HG03575 (cell line): Measurements from ENCODE around the gene COQ2.

Source experiments
- ATAC-seq: cut with Tn5 transposase; IDR thresholded peaks from one replicate; pipeline ENCODE4 v1.9.1; 2021; ENCODE audit not compliant: unreplicated experiment, insufficient number of reproducible peaks, low FRiP score; ENCODE audit errors: extremely low read depth

COQ2 gene

DNA sequence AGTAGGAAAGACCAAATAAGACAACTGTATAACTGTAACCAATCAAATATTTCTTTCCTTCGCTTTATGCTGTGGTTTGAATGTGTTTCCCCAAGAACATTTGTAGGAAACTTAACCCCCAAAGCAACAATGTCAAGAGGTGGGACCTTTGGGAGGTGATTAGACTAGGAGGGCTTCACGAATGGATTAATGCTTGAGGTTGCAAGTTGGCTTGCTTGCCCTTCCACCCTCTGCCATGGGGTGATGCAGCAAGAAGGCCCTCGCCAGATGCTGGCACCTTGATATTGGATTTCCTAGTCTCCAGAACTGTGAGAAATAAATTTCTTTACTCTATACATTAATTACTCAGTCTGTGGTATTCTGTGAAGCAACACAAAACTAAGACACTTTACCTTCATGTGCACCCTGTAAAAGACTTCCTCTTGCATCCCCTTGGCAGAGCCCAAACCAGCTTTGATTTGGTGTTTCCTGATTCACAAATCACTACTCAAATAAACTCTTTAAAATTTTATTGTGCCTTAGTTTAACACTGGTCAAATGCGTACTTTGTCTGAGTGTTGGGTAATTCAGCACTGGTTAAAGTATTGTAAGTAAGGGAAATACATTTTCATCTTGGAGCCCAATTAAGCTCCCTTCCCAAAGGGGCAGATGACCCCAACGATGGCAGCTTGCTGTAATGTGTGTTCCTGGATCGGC, 59.9 kb downstream of the COQ2 start:
- no peak for ATAC-seq

DNA sequence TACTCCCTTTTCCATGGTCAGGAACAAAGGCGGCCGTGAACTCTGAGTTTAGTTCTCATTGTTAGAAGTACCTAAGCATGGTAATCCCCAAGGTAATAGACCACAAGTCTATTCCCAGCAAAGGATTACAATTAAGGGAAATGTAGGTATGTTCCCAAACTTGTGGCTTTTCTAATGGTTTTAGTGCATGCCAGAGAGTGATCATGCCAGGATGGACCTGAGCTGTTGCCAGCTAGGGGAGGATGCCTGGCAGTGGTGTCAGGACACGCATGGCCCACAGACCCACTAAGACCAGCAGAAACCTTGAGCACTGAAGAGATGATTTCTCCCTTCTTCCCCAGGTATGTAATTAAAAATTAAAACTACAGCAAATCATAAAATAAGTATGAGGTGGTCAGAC, 60.8 kb downstream of the COQ2 start:
- no peak for ATAC-seq

DNA sequence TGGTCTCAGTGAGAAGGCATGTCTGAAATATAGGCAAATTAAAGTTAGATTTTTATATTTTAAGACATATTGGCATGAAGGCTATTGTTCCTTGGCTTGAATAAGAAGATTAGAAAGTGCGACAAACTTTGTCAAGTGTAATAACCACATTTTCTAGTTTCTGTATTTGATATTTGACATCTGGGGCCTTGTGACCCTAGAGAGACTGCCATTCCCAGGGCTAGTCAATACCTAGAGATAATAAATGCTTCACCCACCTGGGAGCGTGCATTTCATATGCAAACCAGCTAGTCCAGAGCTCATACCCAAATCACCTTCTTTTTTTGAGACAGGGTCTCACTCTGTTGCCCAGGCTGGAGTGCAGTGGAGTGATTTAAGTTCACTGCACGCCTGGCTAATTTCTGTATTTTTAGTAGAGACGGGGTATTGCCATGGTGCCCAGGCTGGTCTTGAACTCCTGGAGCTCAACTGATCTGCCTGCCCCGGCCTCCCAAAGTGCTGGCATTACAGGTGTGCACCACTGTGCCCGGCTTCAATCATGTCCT, 62.6 kb downstream of the COQ2 start:
- peak; percentile 35 for ATAC-seq

DNA sequence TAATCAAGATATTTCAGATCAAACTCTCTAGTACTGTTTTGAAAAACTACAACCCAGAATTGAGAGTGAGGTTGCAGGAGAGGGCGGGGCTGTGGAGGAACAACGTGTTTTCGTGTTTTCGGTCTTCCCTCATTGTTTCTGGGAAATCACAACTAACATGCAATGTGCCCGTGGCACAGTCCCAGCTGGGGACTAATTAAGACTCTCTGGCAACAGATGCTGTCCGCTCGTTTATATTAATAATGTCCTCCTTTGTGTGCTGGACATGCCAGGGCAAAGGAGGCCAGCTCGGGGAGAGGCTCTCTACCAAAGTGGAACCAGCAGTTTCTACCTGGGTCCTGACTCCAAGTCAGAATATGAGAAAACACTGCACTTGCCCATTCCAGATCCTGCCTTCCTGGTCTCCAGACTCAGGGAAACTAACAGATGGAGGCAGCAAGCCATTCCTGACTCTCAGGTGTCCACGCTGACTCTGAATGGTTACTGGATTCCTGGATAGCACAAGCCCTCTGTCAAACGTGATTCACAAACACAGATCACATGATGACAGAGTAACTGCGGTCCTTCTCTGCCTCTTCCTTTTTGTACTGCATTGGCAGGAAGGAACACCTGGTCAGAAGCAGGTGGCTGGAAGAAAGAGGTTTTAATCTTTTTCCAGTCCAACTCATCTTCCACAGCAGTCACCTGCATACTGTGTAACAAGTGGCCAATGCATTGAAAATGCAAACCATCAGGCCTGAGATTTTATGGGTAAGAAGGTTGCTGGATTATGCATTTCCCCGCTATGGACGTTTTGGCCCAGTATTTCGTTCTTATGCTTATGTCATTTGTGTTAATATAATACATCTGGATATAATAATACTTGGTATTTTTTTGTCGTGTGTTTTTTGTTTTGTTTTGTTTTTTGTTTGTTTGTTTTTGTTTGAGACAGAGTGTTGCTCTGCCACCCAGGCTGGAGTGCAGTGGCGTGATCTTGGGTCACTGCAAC, 65.0 kb downstream of the COQ2 start:
- no peak for ATAC-seq

DNA sequence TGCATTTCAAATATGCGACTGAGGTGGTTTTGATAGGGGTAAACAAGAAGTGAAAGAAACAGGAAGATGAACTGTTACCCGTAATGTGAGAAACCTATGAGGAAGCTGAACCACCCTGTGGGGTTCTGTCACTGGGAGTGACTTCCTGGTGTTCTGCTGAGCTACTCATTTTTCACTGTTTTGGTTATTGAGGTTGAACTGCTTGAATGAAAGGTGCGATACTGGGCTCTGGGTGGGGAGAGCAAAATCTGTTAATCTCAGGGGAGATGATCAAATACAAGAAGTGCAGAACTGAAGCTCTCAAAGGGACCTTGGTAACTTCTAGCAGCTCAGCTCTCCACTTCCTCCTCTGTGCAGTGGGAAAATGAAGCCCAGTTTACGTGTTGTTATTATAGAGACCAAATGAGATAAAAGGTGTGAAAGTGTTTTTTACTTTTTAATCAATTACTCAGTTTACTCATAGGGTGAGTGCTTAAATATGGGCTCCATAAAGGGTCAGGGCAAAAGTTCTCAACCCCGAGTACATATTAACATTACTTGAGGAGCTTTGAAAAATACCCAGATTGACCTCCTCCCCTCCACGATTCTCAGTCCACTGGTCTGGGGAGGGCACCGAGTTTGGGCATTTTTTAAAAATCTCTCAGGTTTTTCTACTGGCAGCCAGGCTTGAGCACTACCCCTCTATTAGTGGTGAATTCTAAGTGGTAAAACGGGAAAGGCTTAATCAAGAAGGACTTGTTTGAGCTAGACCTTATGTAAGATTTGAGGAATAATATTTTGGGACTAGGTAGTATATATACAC, 66.7 kb downstream of the COQ2 start:
- peak; percentile 44 for ATAC-seq

DNA sequence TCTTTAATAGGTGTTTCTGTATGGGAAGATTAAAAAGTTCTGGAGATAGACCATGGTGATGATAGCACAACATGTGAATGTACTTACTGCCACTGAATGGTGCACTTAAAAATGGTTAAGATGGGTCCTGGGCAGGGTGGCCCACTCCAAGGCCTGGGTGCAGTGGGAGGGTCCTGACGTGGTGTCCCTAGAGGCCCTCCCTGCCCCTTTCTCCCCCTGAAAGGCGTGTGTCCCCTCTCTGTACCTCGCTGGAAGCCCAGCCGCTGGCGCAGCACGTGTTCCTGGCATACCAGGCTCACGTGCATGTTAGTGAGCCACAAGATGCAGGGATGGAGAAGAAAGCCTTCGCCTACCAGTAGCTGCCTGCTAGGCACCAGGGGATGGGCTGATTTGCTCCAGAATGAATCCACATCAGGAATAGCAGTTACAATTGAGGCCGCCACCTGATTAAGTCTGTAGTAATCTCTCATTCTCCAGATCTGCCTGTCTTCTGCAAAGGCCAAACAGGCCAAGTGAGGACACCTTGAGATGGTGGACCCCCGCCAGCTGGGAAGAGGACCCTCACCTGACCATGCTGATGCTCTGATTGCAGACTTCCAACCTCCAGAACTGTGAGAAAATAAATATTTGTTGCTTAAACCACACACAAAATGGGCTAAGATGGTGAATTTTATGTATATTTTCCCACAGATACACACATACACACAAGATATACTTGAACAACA, 67.5 kb downstream of the COQ2 start:
- no peak for ATAC-seq

DNA sequence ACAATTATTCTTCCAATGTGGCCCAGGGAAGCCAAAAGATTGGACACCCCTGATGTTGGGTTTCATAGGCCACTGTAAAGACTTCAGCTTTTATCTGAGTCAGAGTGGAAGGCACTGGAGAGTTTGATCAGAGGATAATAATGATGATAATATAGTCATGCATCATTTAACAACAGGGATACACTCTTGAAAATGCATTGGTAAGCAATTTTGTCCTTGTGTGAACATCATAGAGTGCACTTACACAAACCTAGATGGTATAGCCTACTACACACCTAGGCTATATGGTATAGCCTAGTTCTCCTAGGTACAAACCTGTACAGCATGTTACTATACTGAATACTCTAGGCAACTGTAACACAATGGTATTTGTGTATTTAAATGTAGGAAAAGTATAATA, 70.5 kb downstream of the COQ2 start:
- no peak for ATAC-seq
